PC-3 (cell line): ENCODE measurements around the gene TBX2. TPM values are rescaled to one million over a fixed set of nuclear protein-coding genes. Genes with fewer than 3 reads are reported as not detected.

Source experiments
- ATAC-seq: fragments of 200-7000 bp; cut with Tn5 transposase; 2 replicates; pipeline ENCODE4 v1.9.1; 2020; ENCODE audit warnings: mild to moderate bottlenecking, moderate library complexity
- BruUV-seq: library from RNA; stranded (reverse); fragments of 400-500 nt; replicated peaks from 2 replicates; lab custom pipeline; 2021; lab: Mats Ljungman, UMichigan
- CTCF ChIA-PET: fragments of 300-600 bp; sonication (Branson Sonifier 250); formaldehyde crosslinking; loops from one replicate; lab custom pipeline; 2022; ENCODE audit warnings: antibody characterized with exemption; lab: Charles Lee
- POLR2A ChIA-PET: fragments of 300-600 bp; sonication (Branson Sonifier 250); formaldehyde crosslinking; loops from one replicate; lab custom pipeline; 2022; ENCODE audit warnings: antibody characterized with exemption; ENCODE audit not compliant: unreplicated experiment; lab: Charles Lee
- DNase-seq: peaks from one replicate; pipeline ENCODE4 v3.0.0-alpha.2; 2015
- H2AFZ ChIP-seq: fragments of 300-600 bp; sonication (generic); 2 replicates; pipeline ENCODE4 v1.6.0; 2016; ENCODE audit warnings: antibody characterized with exemption, low read length
- H3F3A ChIP-seq: fragments of 300-600 bp; sonication (generic); one replicate; pipeline ENCODE4 v1.6.0; 2017; ENCODE audit warnings: antibody characterized with exemption, low read length, control low read depth, mild to moderate bottlenecking; ENCODE audit not compliant: unreplicated experiment
- H3K27ac ChIP-seq: fragments of 300-600 bp; sonication (generic); 2 replicates; pipeline ENCODE4 v1.5.1; 2016; ENCODE audit warnings: mild to moderate bottlenecking, low read length
- H3K27me3 ChIP-seq: fragments of 300-600 bp; sonication (generic); 2 replicates; pipeline ENCODE4 v1.6.1; 2016; ENCODE audit warnings: low read length, mixed read lengths
- H3K36me3 ChIP-seq: fragments of 300-600 bp; sonication (generic); 2 replicates; pipeline ENCODE4 v1.6.1; 2016; ENCODE audit warnings: low read depth, mixed run types, low read length, mixed read lengths
- H3K4me1 ChIP-seq: fragments of 300-600 bp; sonication (generic); 2 replicates; pipeline ENCODE4 v1.5.1; 2016; ENCODE audit warnings: low read length; ENCODE audit not compliant: insufficient read depth
- H3K4me2 ChIP-seq: fragments of 300-600 bp; sonication (generic); 2 replicates; pipeline ENCODE4 v1.6.0; 2016; ENCODE audit warnings: low read length
- H3K4me3 ChIP-seq: fragments of 300-600 bp; sonication (generic); 2 replicates; pipeline ENCODE4 v1.5.1; 2016; ENCODE audit warnings: mild to moderate bottlenecking, low read length, mixed read lengths
- H3K79me2 ChIP-seq: fragments of 300-600 bp; sonication (generic); 2 replicates; pipeline ENCODE4 v1.6.1; 2017; ENCODE audit warnings: low read length, mixed read lengths
- H3K9ac ChIP-seq: fragments of 300-600 bp; sonication (generic); 2 replicates; pipeline ENCODE4 v1.6.0; 2016; ENCODE audit warnings: mild to moderate bottlenecking, low read length
- H3K9me2 ChIP-seq: fragments of 300-600 bp; sonication (generic); replicated peaks from 2 replicates; pipeline ENCODE4 v1.6.1; 2016; ENCODE audit warnings: mixed run types, low read length, mixed read lengths
- H3K9me3 ChIP-seq: fragments of 300-600 bp; sonication (generic); 2 replicates; pipeline ENCODE4 v1.6.1; 2016; ENCODE audit warnings: low read length, mixed read lengths
- H4K20me1 ChIP-seq: fragments of 300-600 bp; sonication (generic); 2 replicates; pipeline ENCODE4 v1.6.1; 2016; ENCODE audit warnings: low read length, mixed read lengths
- CTCF ChIP-seq: fragments of 300-600 bp; sonication (generic); conservative IDR thresholded peaks from 2 replicates; pipeline ENCODE4 v1.5.1; 2017; ENCODE audit warnings: antibody characterized with exemption, low read depth, mild to moderate bottlenecking, low read length
- EZH2phosphoT487 ChIP-seq: fragments of 300-600 bp; sonication (generic); IDR thresholded peaks from 2 replicates; pipeline ENCODE4 v1.6.1; 2018; ENCODE audit warnings: mild to moderate bottlenecking, antibody characterized with exemption, low read length, borderline replicate concordance
- intact Hi-C: fragments of 100-400 bp; cut with micrococcal nuclease; formaldehyde crosslinking; loops from 2 replicates; pipeline ENCODE4 v1.9.0; 2023
- total RNA-seq: library from RNA; depleted of rRNA; stranded (reverse); fragments of >200 nt; gene quantifications from 2 replicates; pipeline ENCODE4 v1.2.3, GENCODE V29; 2014

Gene TBX2
- total RNA-seq, 1 experiment from 2014 or later = 7.1 TPM

GRCh38 chr17:61394630-61395408 lies 4.8 kb upstream of the TBX2 start:
- no peaks in the 10 kb centered on the region for H4K20me1 ChIP-seq
- no peak for TF ChIP-seq EZH2phosphoT487
- peaks cover 15% of the 10 kb centered on the region; the same call in 1 of the 2 replicates for H3K4me1 ChIP-seq
- intact Hi-C loops = loop anchor here (5.0 kb wide), 2 partner anchors 38 to 673 kb away; no protein-coding TSS in a partner anchor
- no peak overlapping the region for H2AFZ ChIP-seq
- H3K27ac ChIP-seq = no peak overlapping the region
- no peaks in the 10 kb centered on the region for H3K36me3 ChIP-seq
- no peaks in the 10 kb centered on the region for H3F3A ChIP-seq
- H3K4me2 ChIP-seq = no peak overlapping the region
- H3K27me3 ChIP-seq = no peaks in the 10 kb centered on the region
- CTCF ChIA-PET = interaction anchor here (1.1 kb wide), 1 partner anchor 674 kb away, joined by 5 read pairs; no protein-coding TSS in a partner anchor
- H3K9ac ChIP-seq = no peak overlapping the region
- no peak for DNase-seq
- POLR2A ChIA-PET = interaction anchor here (0.5 kb wide), 3 partner anchors 57 to 464 kb away, joined by 4 to 12 read pairs (median 8); no protein-coding TSS in a partner anchor
- no peaks in the 10 kb centered on the region for H3K9me3 ChIP-seq
- no peaks in the 10 kb centered on the region for H3K9me2 ChIP-seq
- 0 out of 2 replicates have a peak, but pooled peaks cover 4% of the 10 kb centered on the region for H3K79me2 ChIP-seq
- BruUV-seq = no TSS peak
- no peak for ATAC-seq
- H3K4me3 ChIP-seq = no peak overlapping the region

- no peaks in the 10 kb centered on the region for H3K27me3 ChIP-seq
- ATAC-seq = no peak
- CTCF ChIA-PET = no interaction called here
Measured at GRCh38 chr17:61395409-61395982, 4.1 kb upstream of the TBX2 start.

More at GRCh38 chr17:61395409-61395982, 4.1 kb upstream of the TBX2 start:
- Histone ChIP-seq H3K9me2 (no peaks in the 10 kb centered on the region), H3K4me1 (peaks cover 15% of the 10 kb centered on the region; the same call in 1 of the 2 replicates), H3K9me3 (no peaks in the 10 kb centered on the region), H3K4me3 (no peak overlapping the region), H3K4me2 (no peak overlapping the region), H3K36me3 (no peaks in the 10 kb centered on the region), H3K9ac (no peak overlapping the region), H3K79me2 (peaks cover 4% of the 10 kb centered on the region; the same call in 1 of the 2 replicates), H4K20me1 (no peaks in the 10 kb centered on the region), H3K27ac (no peak overlapping the region), H2AFZ (no peak overlapping the region), H3F3A (no peaks in the 10 kb centered on the region)
- intact Hi-C loops = loop anchor here (5.0 kb wide), 1 partner anchor 38 kb away; no protein-coding TSS in a partner anchor
- POLR2A ChIA-PET = no interaction called here
- DNase-seq = no peak
- TF ChIP-seq EZH2phosphoT487 (no peak), CTCF (no peak)
- no TSS peak for BruUV-seq
